Measurements from ENCODE around the gene LRRC47. TPM values are rescaled to one million over a fixed set of nuclear protein-coding genes. Genes with fewer than 3 reads are reported as not detected.

The LRRC47 gene
- polyA plus RNA-seq, 3 donors, result 61.9 to 63.4 (median 62.5) TPM

GRCh38 chr1:3787745-3788605 is 8.3 kb downstream of the LRRC47 start:
- no peak for DNase-seq (ENCODE audit: low read depth in 3 of 3, low spot score in 2 of 3)

- no peak for DNase-seq (ENCODE audit: low read depth in 3 of 3, low spot score in 2 of 3)
Measured at GRCh38 chr1:3787349-3787715, 9.0 kb downstream of the LRRC47 start.

GRCh38 chr1:3786468-3787348 is 9.6 kb downstream of the LRRC47 start:
- no peak for DNase-seq (ENCODE audit: low read depth in 3 of 3, low spot score in 2 of 3)

- DNase-seq (ENCODE audit: low read depth in 3 of 3, low spot score in 2 of 3), result no peak
Measured at GRCh38 chr1:3785456-3786157, 10.7 kb downstream of the LRRC47 start.

DNA sequence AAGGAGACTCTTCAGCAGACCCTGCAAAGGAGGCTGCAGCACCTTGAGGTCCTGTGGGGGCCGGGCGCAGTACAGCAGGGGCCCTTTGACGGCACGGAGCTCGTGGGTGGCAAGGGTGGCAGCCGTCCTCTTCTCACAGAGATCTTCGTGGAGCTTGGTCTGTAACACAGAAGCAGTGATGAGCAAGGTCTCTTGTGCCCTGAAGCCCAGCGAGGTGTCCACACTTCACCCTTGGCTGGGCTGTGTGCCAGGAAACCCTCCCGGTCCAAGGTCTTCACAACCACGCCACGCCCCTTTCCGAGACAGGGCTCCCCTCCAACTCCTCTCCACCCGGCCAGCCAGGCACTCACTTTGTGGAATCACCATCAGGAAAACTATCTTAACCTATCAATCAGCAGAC is 11.3 kb downstream of the LRRC47 start:
- DNase-seq (ENCODE audit: low read depth in 3 of 3, low spot score in 2 of 3), result no peak

- DNase-seq (ENCODE audit: low read depth in 3 of 3, low spot score in 2 of 3), result no peak
Measured at GRCh38 chr1:3783651-3784474, 12.4 kb downstream of the LRRC47 start.

- no peak for DNase-seq (ENCODE audit: low read depth in 3 of 3, low spot score in 2 of 3)
Measured at GRCh38 chr1:3780901-3781300, 15.4 kb downstream of the LRRC47 start.

GRCh38 chr1:3779912-3780416 is 16.3 kb downstream of the LRRC47 start:
- no peak for DNase-seq (ENCODE audit: low read depth in 3 of 3, low spot score in 2 of 3)

DNA sequence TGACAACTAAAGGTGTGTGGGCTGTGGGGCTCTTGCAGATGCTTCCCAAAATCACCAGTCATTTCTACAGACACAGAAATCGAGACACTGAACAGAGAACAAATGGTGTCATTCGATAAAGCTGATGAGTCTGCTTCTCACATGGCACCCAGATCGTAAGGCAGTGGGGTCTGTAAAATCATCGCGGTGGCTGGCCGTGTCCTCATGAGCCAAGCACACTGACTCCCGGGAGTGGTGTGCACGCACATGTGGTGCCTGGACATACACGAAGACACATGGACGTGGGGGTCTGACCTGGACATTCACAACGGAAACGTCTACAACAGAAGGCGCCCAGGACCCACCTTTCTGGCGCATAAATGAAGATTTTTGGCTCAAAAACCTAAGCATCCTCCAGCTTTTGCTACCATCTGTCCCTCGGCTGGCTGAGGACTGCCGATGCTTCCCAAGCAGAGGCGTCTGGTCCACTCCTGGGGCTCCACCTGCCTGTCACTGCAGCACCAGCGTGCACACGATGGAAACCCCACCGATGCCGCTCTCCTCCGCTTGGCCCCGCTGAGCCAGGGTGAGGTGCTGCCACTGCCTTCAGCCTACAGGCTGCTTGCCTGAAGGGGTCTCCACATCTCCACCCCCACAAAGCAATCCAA is 16.9 kb downstream of the LRRC47 start:
- DNase-seq (ENCODE audit: low read depth in 3 of 3, low spot score in 2 of 3), result no peak

DNA sequence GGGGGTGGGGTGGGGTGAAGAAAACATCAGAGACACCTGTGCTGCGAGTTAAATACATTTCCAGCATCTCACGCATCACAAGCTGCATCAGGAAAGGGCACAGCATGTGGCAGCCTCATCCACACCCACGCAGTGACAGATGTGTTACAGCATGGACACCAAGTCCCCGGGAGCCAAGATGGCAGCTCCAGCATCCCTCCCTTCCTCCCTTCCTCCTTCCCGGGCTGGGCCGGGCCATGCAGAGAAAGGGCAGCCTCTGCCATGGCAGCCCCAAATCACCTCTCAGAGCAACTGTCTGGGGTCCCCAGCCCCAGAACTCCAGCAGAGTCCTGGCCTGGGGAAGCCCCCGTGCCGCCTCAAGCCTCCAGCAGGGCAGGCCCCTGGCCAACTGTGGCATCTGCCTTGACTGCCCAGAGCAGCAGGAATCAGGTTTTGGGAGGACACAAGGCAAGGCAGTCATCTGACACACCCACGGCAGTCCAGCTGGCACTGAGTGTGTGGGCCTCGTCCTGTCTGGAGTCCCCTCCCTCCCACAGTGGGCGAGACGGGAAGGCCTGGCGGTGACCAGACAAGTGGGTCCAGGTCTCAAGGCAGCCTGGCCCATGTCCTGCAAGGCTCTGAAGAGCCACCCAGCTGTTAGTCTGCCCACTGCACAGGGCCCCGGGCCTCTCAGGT is 17.6 kb downstream of the LRRC47 start:
- DNase-seq (ENCODE audit: low read depth in 3 of 3, low spot score in 2 of 3), result no peak

GRCh38 chr1:3777647-3778589 is 18.4 kb downstream of the LRRC47 start:
- no peak for DNase-seq (ENCODE audit: low read depth in 3 of 3, low spot score in 2 of 3)

- DNase-seq (ENCODE audit: low read depth in 3 of 3, low spot score in 2 of 3), result no peak
Measured at GRCh38 chr1:3777078-3777547, 19.2 kb downstream of the LRRC47 start.

GRCh38 chr1:3776231-3776961 is 19.9 kb downstream of the LRRC47 start:
- no peak for DNase-seq (ENCODE audit: low read depth in 3 of 3, low spot score in 2 of 3)

DNA sequence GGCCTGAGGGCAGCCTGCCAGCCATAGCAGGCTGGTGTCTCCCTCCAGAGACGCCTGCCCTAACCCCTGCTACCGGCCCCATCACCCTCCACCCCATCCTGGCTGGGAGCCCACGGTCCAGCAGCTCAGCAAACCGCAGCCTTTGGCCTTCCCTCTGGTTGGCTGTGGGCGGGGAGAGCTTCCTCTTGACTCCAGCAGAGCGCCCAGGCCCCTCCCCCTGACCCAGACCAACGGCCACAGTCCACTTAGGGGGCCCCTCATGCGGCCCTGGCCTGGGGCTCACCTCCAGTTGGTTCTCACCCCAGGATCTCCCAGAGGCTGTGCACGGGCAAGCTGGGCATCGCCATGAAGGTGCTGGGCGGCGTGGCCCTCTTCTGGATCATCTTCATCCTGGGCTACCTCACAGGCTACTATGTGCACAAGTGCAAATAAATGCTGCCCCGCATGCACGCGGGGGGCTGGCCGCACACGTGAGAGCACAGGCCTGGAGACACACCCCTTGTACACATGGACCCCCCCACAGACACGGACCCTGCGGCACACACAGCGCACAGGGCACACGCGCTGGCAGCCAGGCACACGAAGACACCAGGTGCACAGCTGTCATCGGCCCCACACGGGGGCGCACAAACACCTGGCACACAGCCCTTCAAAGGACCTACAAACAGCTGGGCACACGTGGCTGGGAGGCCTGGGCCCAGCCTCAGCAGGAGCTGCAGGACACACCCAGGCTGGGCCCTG is 20.6 kb downstream of the LRRC47 start:
- DNase-seq (ENCODE audit: low read depth in 3 of 3, low spot score in 2 of 3), result peak in 1 of 3 donors; percentile 58

GRCh38 chr1:3774946-3775489 is 21.3 kb downstream of the LRRC47 start:
- DNase-seq (ENCODE audit: low read depth in 3 of 3, low spot score in 2 of 3), result no peak
